Middle frontal gyrus (tissue), 1 donor: ENCODE measurements around the gene TMEM266.

Experiments used
- DNase-seq: peaks from one replicate; pipeline ENCODE4 v3.0.0-alpha.2; 2015; ENCODE audit warnings: low spot score; ENCODE audit errors: extremely low spot score

The TMEM266 gene

DNA sequence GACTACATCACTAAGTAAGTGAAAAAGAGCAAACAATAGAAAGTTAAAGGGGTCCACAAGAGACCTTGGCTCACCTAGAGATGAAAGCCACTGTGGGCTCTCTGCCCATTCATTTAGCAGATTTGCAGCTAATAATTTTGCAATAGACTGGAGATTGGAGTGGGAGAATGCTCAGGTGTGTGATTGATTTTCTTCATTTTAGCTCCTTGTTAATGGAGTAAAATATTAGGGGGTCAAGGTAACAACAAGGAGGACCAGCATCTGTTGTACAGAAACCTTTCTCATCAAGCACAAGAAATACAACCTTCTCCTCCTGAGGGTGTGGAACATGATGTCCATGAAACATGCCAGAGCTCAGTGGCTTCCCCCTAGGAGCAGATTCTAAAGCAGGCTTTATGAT, 63.2 kb downstream of the TMEM266 start:
- DNase-seq: no peak

DNA sequence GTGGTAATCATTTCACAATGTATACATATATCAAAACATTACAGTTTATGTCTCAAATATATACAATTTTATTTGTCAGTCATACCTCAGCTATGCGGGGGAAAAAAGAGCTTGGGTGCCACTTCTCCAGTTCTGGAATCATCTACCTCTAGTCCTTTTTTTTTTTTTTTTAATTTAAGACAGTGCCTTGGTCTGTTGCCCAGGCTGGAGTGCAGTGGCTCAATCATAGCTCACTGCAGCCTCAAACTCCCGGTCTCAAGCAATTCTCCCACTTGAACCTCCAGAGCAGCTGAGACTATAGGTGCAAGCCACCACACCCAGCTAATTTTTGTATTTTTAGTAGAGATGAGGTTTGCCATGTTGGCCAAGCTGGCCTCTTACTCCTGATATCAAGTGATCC, 67.4 kb downstream of the TMEM266 start:
- no peak for DNase-seq

DNA sequence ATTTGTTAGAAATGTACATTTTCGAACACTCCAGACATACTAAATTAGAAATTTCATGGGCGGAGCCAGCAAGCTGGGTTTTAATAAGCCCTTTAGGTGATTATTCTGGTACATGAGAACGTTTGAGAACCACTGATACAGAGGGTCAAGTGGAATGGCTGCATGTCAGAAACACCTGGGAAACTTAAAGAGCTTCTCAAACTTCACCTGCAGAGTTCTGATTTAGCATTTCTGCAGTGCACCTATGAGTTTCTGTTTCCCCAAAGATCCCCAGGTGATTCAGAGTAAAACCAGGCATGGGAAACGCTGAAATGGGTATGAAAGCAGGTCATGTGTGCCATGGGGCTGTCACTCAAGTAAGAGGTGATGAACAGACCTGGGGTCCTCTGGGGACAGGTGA, 68.1 kb downstream of the TMEM266 start:
- no peak for DNase-seq

DNA sequence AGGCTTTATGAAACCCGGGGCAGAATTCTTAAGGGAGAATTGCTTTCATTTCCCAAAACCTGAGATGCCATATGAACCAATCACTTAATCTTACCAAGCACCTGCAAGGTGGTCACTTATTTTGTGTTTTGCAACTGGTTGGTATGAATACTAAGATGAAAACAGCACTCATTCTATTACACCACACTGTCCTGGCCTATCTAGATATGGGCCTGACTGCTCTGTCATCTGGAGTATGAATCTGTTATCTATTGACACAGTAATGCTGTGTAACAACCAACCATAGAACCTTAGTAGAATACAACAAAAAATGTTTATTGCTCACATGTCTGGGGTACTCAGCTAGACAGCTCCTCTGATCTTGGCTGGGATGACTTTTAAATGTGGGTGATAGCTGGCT, 74.8 kb downstream of the TMEM266 start:
- DNase-seq: no peak

DNA sequence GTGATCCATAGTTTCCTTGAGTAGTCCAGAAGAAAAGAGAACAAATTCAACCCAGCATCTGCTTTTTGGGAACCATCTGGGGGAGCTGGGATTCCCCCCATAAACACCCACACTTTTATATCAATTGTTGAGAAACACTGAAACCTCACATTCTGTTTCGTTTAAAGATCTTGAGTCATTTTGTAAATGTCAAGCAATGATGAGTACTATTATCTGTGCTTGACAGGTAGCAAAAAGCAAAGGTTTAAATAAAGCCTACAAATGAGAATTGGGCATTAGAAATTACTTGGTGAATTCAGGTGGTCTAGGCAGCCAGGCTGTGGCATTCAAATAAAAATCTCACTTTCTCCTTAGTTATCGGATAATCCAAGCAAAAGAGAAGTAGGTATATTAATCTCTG, 75.7 kb downstream of the TMEM266 start:
- no peak for DNase-seq

DNA sequence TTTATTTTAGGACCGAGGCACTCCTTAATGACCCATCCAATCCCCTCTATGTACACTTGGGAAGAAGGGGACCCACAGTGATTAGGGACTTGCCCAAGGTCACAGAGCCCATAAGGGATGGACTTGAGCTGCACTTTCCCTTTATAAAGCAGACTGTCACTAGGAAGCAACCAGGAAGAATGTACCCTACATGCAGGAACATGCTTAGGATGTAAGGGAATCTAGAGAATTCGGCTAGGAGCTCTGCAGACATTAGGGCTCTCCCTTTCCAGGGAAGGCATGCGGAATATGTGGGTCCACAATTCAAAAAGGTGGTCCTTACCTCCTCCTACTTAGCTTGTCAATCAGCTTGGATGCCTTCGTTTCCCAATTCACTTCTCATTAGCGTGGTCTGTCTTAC, 78.7 kb downstream of the TMEM266 start:
- DNase-seq: no peak

DNA sequence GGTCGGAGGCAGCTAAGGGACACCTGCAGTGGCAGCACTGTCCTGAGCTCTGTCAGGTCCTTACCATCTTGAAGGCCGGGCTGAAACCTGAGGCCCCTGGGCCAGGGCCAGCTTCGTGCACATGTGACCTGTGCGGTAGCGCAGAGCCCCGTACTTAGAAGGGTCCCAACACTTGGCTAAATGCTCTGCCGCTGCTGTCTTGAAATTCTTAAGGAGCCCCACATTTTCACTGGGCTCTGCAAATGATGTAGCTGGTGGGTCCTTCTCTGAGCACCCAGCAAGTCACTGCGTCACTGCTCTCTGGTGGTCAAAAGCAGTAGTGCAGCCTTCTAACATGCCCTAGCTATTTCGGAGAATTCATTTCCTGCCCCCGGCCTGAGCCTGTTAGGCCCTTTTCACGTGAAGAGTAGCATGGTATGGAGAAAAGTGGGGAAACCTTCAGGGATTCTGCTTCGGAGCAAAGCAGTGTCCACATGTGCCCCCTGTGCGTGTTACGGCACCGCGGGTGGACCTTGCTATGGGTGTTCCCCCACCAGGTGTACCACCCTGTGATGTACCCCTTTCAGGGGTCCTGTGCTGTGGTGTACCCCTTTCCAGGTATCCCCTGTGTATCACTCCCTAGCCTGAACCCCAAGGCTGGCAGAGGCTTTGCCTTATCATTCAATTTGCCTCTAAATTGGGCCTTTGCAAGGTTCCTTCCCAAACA, 79.7 kb downstream of the TMEM266 start:
- DNase-seq: peak; percentile 18

DNA sequence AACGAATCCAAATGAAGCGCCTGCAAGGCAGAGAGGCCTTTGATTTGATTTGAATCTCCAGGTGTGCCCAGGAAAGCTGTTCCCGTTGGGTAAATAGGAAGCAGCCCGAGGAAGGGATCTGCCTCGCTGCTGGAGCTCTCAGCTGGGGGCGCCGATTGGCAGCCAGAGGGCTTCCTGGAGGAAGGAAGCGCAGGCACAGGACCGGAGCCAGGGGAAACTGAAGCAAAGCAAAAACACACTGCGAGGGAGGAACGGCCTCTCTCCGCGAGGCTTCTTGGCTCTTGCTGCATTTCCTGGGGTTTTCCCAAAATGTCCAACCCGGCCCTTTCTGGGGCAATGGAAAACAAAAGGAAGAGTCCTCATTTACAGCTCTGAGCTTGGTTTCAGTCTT, 80.3 kb downstream of the TMEM266 start:
- no peak for DNase-seq

DNA sequence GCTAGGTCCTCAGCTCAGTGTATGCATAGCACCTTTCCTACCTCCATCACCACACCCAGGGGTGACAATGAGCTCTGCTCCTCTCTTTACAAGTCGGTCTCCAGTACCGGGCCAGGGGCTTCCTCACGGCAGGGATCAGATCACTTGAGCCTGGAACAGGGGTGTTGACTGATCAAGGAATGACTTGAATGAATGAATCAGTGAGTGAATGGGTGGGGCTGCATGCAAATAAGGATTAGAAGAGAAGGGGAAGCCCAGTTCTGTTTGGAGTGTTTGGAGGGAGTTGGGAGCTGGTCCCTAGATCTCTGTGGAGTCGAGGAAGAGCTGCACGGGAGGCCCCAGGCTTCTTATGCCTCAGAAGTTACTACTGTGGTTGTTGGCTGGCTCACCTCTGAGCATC, 87.0 kb downstream of the TMEM266 start:
- DNase-seq: no peak

DNA sequence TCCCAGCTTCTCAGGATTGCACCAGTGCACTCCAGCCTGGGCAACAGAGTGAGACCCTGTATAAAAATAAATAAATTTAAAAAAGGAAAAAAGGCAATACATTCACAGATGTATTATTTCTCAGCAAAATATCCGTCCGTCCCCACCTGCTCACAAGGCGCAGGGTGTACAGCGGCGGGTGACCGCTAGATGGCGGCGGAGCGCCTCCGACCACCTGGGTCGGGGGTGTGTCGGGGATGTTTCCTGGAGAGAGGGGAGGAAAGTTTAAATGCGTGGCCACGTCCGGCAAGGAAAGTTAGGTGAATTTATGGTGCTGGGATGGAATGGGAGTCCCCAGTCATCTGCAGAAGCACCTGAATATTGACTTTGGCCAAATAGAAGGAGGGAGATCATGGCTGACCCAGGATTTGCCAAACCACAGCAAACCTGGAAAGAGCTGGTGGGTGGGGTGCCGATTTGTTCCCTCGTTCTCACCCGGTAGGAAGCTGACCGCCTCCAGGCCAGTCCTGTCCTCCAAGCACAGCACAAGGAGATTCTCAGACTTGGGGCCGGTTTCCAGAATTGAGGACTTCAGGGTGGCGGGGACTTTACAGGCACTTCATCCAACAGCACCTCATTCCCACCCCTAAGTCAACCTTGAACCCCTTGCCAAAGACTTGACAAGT, 88.3 kb downstream of the TMEM266 start:
- DNase-seq: no peak

DNA sequence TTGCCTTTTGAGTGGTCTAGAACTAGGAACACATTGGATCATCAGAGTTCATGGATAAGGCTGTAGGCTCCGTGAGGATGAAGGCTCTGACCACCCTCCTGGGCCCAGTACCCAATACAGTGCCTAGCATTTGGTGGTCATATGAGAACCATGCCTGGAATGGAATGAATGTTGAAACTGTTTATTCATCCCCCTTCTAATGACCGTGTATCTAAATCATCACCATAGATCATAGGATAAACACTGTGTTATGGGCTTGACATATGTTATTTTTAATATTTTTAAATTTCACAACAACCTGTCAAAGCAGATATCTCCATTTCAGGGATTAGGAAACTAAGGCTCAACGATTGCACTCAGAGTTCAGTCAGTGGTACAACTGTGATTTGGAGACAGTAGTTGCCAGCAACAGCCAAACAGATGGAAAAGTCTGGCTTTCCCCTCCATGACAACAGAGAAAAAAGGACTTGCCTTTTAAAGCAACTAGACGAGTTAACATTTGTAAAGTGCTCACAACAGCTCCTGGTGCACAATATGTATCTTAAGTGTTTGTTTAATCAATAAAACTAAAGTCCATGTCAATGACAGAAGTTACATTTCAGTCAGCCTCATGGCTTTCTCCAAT, 89.6 kb downstream of the TMEM266 start:
- no peak for DNase-seq

DNA sequence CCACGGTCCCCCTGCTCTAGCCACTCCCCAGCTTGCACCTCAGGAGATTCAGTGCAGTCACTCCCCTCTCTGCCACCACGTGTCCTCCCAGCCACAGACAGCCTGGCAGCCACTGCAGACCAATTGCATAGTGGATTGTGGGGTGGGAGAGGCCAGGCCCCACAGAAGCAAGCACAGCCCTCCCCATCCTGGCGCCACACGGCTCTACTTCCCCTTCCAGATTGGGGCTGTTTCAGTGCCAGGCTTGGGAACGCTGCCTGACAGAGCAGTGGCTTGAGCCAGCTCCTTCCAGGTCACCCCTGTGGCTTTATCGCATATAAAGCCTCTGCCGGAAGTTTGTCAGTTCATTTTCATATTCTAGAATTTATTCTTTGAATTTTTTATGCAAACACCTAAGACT, 90.7 kb downstream of the TMEM266 start:
- DNase-seq: no peak

DNA sequence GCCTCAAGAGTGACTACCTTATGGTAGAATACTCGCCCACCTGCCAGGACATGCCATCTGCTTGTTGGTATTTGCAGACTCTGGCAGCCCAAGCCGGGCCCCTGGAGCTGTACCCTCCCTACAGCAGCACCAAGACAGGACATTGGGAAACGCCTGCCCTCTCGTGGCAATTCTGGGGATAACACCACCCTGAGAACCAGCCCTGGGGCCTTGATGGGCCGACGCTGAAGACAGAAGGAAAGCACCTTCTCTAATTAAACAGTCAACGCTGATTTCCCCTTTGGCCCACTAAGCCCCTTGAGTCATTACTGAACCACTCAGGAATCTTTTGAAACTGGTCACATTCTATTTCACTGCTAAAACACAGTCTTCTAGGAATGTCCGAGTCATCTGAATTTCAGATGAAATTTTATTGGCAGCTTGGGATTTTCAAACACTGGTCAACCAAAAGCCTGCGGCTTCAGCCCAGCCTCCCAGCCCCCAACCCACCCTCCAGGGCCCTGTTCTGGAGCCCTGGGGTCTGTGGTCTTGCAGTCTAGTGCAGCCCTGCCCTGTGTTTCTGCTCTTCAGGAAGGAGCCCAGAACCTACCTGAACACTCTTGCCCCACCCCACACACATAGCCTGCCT, 91.3 kb downstream of the TMEM266 start:
- peak; percentile 31 for DNase-seq

DNA sequence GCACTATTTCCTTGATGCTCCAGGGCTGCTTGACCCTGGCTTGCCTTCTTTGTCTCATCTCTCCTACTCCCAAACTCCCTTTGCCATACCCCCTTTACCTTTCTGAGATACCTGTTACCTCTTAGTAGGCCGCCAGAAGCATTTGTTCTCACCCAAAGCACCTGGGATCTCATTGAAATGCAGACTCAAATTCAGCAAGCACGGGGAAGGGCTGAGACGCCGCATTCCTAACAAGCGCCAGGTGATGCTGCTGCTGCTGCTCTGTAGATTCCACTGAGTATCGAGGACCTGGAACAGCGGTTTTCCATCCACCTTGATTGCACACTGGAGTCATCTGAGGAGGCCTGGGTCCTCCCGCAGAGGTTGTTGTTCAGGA, 91.8 kb downstream of the TMEM266 start:
- no peak for DNase-seq

DNA sequence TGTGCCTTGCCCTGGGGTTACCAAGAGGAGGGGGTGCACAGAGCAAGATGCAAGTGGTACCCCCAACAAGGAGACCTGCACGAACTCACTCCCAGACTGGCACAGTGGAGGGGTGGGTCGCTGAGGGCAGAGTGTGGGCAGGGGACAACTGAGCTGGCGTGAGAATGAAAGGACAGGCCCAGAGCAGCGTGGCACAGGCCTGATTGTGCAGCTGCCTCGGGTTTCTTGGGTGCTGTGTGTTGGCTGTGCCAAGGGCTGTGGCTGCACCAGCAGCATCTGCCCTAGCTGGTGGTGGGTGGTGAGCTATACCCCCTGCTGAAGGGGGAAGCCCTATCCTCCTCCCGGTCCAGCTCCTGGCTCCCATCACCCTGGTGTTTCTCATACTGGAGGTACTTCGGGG, 92.4 kb downstream of the TMEM266 start:
- no peak for DNase-seq

DNA sequence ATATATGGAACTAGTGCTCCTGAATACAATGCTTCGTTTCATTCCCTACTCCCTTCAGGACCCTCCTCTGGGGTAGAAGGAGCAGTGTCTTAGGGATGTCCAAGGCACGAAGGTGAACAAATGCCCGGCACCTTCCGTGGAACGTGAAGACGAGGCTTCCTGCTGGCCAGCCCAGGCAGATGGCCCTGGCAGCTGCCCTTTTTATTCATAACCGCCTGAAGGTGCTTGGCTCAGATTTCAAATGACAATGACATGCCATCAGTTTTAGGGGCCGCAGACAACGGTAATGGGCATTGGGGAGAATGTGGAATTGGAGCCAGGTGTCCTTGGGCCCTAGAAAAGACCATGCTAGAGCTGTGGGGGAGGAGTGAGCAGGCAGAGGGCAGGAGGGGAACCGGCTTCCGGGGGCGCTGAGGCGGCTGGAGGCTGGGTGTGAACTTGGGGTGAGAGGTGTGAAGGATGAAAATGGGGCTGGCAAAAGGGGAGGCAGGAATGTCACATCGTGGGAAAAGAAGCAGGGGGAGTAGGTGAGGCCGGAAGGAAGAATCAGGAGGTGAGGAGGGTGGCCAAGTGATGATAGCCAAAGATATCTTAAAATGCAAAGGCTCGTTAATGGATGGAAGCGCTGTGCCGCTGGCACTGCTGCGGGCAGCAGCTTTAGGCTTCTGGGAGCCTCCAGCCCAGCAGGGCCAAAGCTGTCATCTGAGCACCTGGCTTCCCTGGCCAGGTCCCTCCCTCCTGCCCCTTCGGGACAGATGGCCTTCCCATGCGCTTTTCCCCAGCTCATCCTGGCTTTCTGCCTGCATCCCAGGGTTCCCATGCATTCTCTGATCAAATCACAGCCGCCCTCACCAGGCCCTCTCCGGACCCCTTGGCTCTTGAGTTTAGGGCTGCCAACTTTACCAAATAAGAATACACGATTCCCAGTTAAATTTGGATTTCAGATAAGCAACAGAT, 93.7 kb downstream of the TMEM266 start:
- DNase-seq: no peak

DNA sequence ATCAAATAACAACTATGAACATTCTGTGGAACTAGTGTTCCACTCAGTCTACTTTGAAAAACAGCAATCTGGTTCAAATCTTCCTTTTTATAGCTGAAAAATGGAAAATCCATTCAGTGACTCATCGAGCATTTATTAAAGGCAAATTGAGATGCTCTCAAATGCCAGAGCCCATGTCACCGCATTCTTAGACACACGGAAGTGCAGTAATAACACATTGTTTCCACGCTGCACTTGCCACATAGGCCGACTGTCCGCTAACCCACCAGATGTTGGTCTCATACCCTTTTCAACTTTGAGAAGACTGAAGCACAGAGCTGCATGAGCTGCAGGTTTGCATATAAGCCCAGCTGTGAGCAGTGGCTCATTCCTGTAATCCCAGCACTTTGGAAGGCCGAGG, 95.9 kb downstream of the TMEM266 start:
- no peak for DNase-seq

DNA sequence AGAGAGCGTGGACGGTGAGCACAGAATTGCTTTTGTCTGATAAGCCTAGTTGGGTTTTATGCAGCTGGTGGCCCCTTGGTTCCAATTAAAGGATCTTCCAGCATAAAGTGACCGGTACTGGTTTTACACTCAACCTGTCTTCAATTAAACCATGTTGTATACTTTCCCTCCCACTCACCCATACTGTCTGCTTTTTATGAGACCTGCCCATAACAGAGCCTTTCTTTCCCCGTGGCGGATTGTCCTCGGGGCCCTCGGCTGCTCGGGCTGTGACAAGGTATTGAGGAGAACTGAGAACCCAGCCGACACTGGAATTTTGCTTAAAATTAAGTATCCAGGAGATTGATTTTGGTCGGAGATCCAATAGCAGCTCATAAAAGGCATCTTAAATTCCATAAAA, 98.4 kb downstream of the TMEM266 start:
- DNase-seq: no peak

DNA sequence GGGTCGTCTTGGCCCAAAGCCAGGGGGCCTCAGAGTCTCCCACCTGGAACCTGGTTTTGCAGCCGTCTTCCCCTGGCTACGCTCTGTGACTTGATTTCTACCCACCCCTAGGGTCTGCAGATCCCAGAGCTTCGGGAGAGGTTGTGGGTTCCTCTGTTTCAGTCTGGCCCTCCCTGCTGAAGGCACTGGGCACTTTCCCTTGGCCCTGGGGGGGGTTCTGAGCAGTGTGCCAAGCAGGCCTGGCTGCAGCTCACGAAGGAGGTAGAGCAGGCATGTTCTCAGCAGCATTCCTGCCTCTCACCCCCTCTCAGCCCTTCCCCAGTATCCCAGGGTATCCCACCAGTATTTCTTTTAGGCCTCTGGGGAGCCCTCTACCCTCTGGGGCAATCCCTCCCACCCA, 99.0 kb downstream of the TMEM266 start:
- DNase-seq: no peak

DNA sequence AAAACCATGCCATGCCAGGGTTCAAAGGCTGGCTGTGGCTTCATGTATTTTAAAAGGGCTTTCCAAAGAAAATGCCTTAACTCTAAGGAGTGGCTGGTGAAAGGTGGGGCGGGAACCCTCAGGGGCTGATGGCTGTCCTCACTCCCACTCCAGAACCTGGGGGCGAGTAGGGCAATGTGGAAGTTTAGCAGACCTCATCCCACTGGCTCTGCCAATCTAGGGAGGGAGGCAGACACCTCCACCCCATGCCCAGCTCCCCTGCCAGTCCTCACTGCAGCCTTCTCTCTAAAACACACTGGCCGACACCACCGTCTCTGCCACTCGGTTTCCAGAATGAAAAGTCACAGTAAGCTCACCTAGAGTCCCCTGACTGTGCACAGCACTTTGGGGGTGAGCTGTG, 99.5 kb downstream of the TMEM266 start:
- no peak for DNase-seq

DNA sequence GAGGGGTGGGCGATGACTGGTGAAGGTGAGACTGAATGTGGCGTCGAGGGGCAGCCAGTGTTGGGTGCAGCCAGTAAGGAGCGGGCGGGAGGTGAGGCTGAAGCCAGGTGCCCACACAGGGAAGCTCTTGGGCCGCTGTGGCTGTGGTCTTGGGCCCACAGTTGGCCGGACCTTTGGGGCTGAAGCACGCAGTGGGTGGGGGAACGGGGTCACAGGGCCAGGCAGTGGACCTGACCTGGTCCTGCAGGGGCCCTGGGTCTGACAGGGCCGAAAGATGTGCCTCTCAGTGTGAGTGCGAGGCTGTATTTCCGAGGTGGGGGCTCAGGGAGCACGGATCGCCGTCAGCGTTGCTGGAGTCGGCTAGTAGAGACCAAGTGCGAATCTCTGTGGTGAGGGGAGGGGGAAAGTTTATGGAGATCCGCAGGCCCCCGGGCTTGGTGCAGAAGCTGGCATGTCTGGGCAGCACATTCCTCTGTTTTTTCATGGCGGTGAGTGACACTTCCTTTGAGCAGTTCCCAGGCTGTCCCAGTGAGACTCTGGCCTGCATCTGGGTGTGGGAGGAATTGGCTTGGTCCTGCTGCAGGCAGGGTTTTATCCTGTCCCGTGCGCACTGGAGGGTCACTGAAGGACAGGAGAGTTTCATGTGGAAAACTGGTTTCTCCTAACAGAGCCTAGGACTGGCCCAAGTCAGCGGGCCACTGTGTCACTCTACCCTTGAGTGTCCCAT, 100.8 kb downstream of the TMEM266 start:
- DNase-seq: no peak
